GM23338 (cell line): ENCODE measurements around the gene BPTF. TPM values are rescaled to one million over a fixed set of nuclear protein-coding genes. Genes with fewer than 3 reads are reported as not detected.

Experiments
- ATAC-seq: fragments of 200-7000 bp; cut with Tn5 transposase; 3 replicates; pipeline ENCODE4 v1.9.1; 2020
- DNase-seq: peaks from one replicate; pipeline ENCODE4 v3.0.0-alpha.2; 2015; ENCODE audit warnings: low spot score
- H2AFZ ChIP-seq: fragments of 200-600 bp; sonication (generic); 2 replicates; pipeline ENCODE4 v1.8.0; 2016; ENCODE audit warnings: antibody characterized with exemption, mild to moderate bottlenecking, moderate library complexity
- H3F3A ChIP-seq: fragments of 200-600 bp; sonication (generic); replicated peaks from 2 replicates; pipeline ENCODE4 v1.8.0; 2017; ENCODE audit warnings: antibody characterized with exemption, mixed run types, low read depth
- H3K27ac ChIP-seq: fragments of 200-600 bp; sonication (generic); 2 replicates; pipeline ENCODE4 v1.6.1; 2016; ENCODE audit warnings: low read depth
- H3K27me3 ChIP-seq: fragments of 200-600 bp; sonication (generic); 2 replicates; pipeline ENCODE4 v1.8.0; 2016; ENCODE audit warnings: mild to moderate bottlenecking, mixed run types, moderate library complexity; ENCODE audit not compliant: insufficient read depth
- H3K36me3 ChIP-seq: fragments of 200-600 bp; sonication (generic); 2 replicates; pipeline ENCODE4 v1.8.0; 2016; ENCODE audit warnings: mild to moderate bottlenecking; ENCODE audit not compliant: insufficient read depth
- H3K4me1 ChIP-seq: fragments of 200-600 bp; sonication (generic); 2 replicates; pipeline ENCODE4 v1.8.0; 2016; ENCODE audit warnings: mild to moderate bottlenecking, moderate library complexity; ENCODE audit not compliant: insufficient read depth
- H3K4me2 ChIP-seq: fragments of 200-600 bp; sonication (generic); 2 replicates; pipeline ENCODE4 v1.7.1; 2017; ENCODE audit warnings: mixed run types
- H3K4me3 ChIP-seq: fragments of 200-600 bp; sonication (generic); 2 replicates; pipeline ENCODE4 v1.6.1; 2016; ENCODE audit warnings: mixed run types
- H3K79me2 ChIP-seq: fragments of 200-600 bp; sonication (generic); replicated peaks from 2 replicates; pipeline ENCODE4 v1.8.0; 2017; ENCODE audit warnings: mild to moderate bottlenecking; ENCODE audit not compliant: insufficient read depth
- H3K9me2 ChIP-seq: fragments of 200-600 bp; sonication (generic); 2 replicates; pipeline ENCODE4 v1.8.0; 2017; ENCODE audit not compliant: insufficient read depth
- H4K20me1 ChIP-seq: fragments of 200-600 bp; sonication (generic); replicated peaks from 2 replicates; pipeline ENCODE4 v1.8.0; 2017; ENCODE audit warnings: mild to moderate bottlenecking; ENCODE audit not compliant: insufficient read depth
- H3K27ac Mint-ChIP-seq: 2 replicates; pipeline ENCODE4 v1.8.0; 2020; ENCODE audit warnings: inconsistent platforms, mild to moderate bottlenecking, moderate library complexity, mixed read lengths
- H3K27me3 Mint-ChIP-seq: 3 replicates; pipeline ENCODE4 v1.8.0; 2022; ENCODE audit warnings: low read depth, mild to moderate bottlenecking, moderate library complexity, mixed read lengths, inconsistent platforms; ENCODE audit not compliant: insufficient read depth, poor library complexity
- H3K36me3 Mint-ChIP-seq: 3 replicates; pipeline ENCODE4 v1.8.0; 2021; ENCODE audit warnings: low read depth, mild to moderate bottlenecking, inconsistent platforms, moderate library complexity, mixed read lengths
- H3K4me1 Mint-ChIP-seq: 3 replicates; pipeline ENCODE4 v1.8.0; 2020; ENCODE audit warnings: mild to moderate bottlenecking, inconsistent platforms, mixed read lengths
- H3K4me3 Mint-ChIP-seq: 3 replicates; pipeline ENCODE4 v1.8.0; 2021; ENCODE audit warnings: moderate library complexity, mild to moderate bottlenecking, inconsistent platforms, mixed read lengths
- H3K9me3 Mint-ChIP-seq: 3 replicates; pipeline ENCODE4 v1.8.0; 2020; ENCODE audit warnings: moderate library complexity, mild to moderate bottlenecking, inconsistent platforms, mixed read lengths
- CREB1 ChIP-seq: fragments of 250-450 bp; sonication (Bioruptor Pico); IDR thresholded peaks from 2 replicates; pipeline ENCODE4 v1.5.0; 2020; ENCODE audit warnings: low read depth, mild to moderate bottlenecking, moderate library complexity
- CTCF ChIP-seq, 2 experiments: fragments of 200-600 bp in 1 of 2; sonication (generic) in 1 of 2; conservative IDR thresholded peaks; 2 replicates each; pipeline versions ENCODE4 v1.5.1 to v1.6.1; 2016 to 2017; ENCODE audit warnings: antibody characterized with exemption in 2 of 2, low read depth in 2 of 2, mild to moderate bottlenecking in 2 of 2, moderate library complexity in 1 of 2
- EZH2phosphoT487 ChIP-seq: fragments of 200-600 bp; sonication (generic); IDR thresholded peaks from one replicate; pipeline ENCODE4 v1.8.1; 2018; ENCODE audit warnings: antibody characterized with exemption; ENCODE audit not compliant: unreplicated experiment
- JUNB ChIP-seq: IDR thresholded peaks from one replicate; pipeline ENCODE4 v1.6.1; 2016; ENCODE audit warnings: antibody characterized with exemption; ENCODE audit not compliant: unreplicated experiment
- REST ChIP-seq: IDR thresholded peaks from one replicate; pipeline ENCODE4 v1.6.1; 2018; ENCODE audit warnings: antibody characterized with exemption; ENCODE audit not compliant: unreplicated experiment
- ZNF114 ChIP-seq: fragments of 250-450 bp; sonication (Bioruptor Pico); IDR thresholded peaks from 2 replicates; pipeline ENCODE4 v1.5.0; 2020; ENCODE audit warnings: mild to moderate bottlenecking, moderate library complexity
- ZNF462 ChIP-seq: fragments of 250-450 bp; sonication (Bioruptor Pico); IDR thresholded peaks from 2 replicates; pipeline ENCODE4 v1.5.0; 2020; ENCODE audit warnings: mild to moderate bottlenecking, moderate library complexity
- polyA plus RNA-seq: library from polyadenylated mRNA; unstranded; fragments of >200 nt; fragmentation: Nextera tagmentation; extraction: Ambion mirVana; gene quantifications from 2 replicates; pipeline ENCODE4 v1.2.1, GENCODE V29; 2016
- total RNA-seq: library from RNA; depleted of rRNA; stranded (reverse); fragments of >200 nt; shearing (Covaris generic); gene quantifications from 2 replicates; pipeline ENCODE4 v1.2.3, GENCODE V29; 2014

The BPTF gene
- total and polyA plus RNA-seq, 2 experiments from 2014 or later, result 161 to 179 TPM

DNA sequence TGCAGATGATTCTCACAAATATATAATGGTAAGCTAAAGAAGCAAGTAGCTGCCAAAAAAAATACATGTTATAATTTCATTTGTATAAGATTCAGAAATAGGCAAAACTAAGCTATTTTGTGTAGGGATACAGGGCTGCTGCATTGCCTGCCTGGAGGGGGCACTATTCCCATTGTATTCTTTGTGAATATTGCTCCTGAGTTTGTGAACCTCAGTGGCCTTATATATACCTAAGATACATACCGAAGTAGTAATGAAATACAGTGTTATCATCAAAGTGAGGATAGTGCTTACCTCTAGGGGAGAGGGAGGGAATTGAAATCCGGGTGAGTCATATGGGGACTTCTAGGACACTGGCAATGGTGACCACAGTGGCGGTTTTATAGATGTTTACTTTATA is 117.5 kb downstream of the BPTF start:
- Histone ChIP-seq H4K20me1 (peaks cover 12% of the 10 kb centered on the region; the same call in 1 of the 2 replicates), H3K79me2 (peaks cover 4% of the 10 kb centered on the region; the same call in 1 of the 2 replicates), H3K4me2 (no peak overlapping the region), H2AFZ (no peak overlapping the region), H3K27me3 (no peaks in the 10 kb centered on the region), H3K4me1 (no peaks in the 10 kb centered on the region), H3K4me3 (no peak overlapping the region), H3K27ac (no peak overlapping the region), H3K36me3 (peaks cover 75% of the 10 kb centered on the region), H3K9me2 (no peaks in the 10 kb centered on the region), H3F3A (peaks cover 17% of the 10 kb centered on the region)
- H3K27ac Mint-ChIP-seq, result no peak overlapping the region
- no peak overlapping the region for H3K4me3 Mint-ChIP-seq
- no peaks in the 10 kb centered on the region for H3K4me1 Mint-ChIP-seq
- ATAC-seq, result peak; percentile 57
- peak; percentile 67 to 74 for TF ChIP-seq CTCF (conservative IDR thresholded peaks at IDR 0.05; ENCODE audit: low read depth in 2 of 2)
- TF ChIP-seq REST, result no peak
- peaks cover 3% of the 10 kb centered on the region for H3K27me3 Mint-ChIP-seq
- peak; percentile 46 for DNase-seq
- H3K9me3 Mint-ChIP-seq, result no peaks in the 10 kb centered on the region
- peaks cover 87% of the 10 kb centered on the region for H3K36me3 Mint-ChIP-seq

- peaks cover 14% of the 10 kb centered on the region; the same call in 1 of the 2 replicates for H4K20me1 ChIP-seq
- H3K9me2 ChIP-seq, result no peaks in the 10 kb centered on the region
- peaks cover 3% of the 10 kb centered on the region for H3K27me3 Mint-ChIP-seq
- H3K4me1 ChIP-seq, result no peaks in the 10 kb centered on the region
- no peak for ATAC-seq
- no peaks in the 10 kb centered on the region for H3K27me3 ChIP-seq
- H3K79me2 ChIP-seq, result peaks cover 9% of the 10 kb centered on the region; the same call in 1 of the 2 replicates
- no peak overlapping the region for H3K4me2 ChIP-seq
- H3K36me3 ChIP-seq, result peaks cover 87% of the 10 kb centered on the region
- H3F3A ChIP-seq, result peaks cover 21% of the 10 kb centered on the region
- no peaks in the 10 kb centered on the region for H3K9me3 Mint-ChIP-seq
- peaks cover 91% of the 10 kb centered on the region for H3K36me3 Mint-ChIP-seq
- no peak overlapping the region for H3K4me3 ChIP-seq
- DNase-seq, result no peak
- no peak overlapping the region for H3K27ac Mint-ChIP-seq
- H3K4me3 Mint-ChIP-seq, result no peak overlapping the region
- no peak overlapping the region for H2AFZ ChIP-seq
- H3K27ac ChIP-seq, result no peak overlapping the region
- H3K4me1 Mint-ChIP-seq, result no peaks in the 10 kb centered on the region
- TF ChIP-seq JUNB (no peak), CREB1 (CRISPR knock-in tag) (no peak), ZNF114 (no peak), ZNF462 (CRISPR knock-in tag) (no peak), EZH2phosphoT487 (no peak), CTCF (conservative IDR thresholded peaks at IDR 0.05; ENCODE audit: low read depth in 2 of 2) (no peak)
Observed at GRCh38 chr17:67944035-67944434, 118.7 kb downstream of the BPTF start.
